Endothelial cell of umbilical vein (primary cell): ENCODE measurements around the gene FMN1. TPM values are rescaled to one million over a fixed set of nuclear protein-coding genes. Genes with fewer than 3 reads are reported as not detected.

Experiments
- BruUV-seq: library from RNA; stranded (reverse); fragments of 400-500 nt; replicated peaks from 2 replicates; lab custom pipeline; 2021; lab: Mats Ljungman, UMichigan
- CTCF ChIA-PET: fragments of 300-600, 350-600 bp; sonication (Branson Sonifier 250); formaldehyde crosslinking; loops from one replicate; lab custom pipeline; 2021; ENCODE audit warnings: antibody characterized with exemption, inconsistent platforms; lab: Charles Lee
- POLR2A ChIA-PET: fragments of 300-600, 350-600 bp; sonication (Branson Sonifier 250); formaldehyde crosslinking; loops from one replicate; lab custom pipeline; 2021; ENCODE audit warnings: antibody characterized with exemption, inconsistent platforms; lab: Charles Lee
- DNase-seq: peaks from one replicate; pipeline ENCODE4 v3.0.0-alpha.2; 2011; ENCODE audit warnings: low read depth, low spot score
- FAIRE-seq: peaks from 2 replicates; lab custom pipeline; 2011; peaks lifted over from hg19 to GRCh38; lab: Jason Lieb, UNC
- H2AFZ ChIP-seq: 2 replicates; pipeline ENCODE4 v1.6.0; 2012; ENCODE audit warnings: low read depth, low read length, control low read depth, inconsistent platforms
- H3K27ac ChIP-seq: 2 replicates; pipeline ENCODE4 v1.5.1; 2011; ENCODE audit warnings: low read depth, mild to moderate bottlenecking, control low read depth, low read length, moderate library complexity; ENCODE audit not compliant: insufficient read depth
- H3K27me3 ChIP-seq, 2 experiments: 2 replicates each; pipeline versions ENCODE4 v1.6.0 to v1.6.1; 2011; ENCODE audit warnings: low read length in 2 of 2, mixed read lengths in 1 of 2; ENCODE audit not compliant: control insufficient read depth in 2 of 2, insufficient read depth in 2 of 2
- H3K36me3 ChIP-seq, 2 experiments: 2 replicates in 1 of 2; 3 replicates in 1 of 2; pipeline ENCODE4 v1.5.1; 2011; ENCODE audit warnings: low read length in 2 of 2, mild to moderate bottlenecking in 1 of 2, moderate library complexity in 1 of 2; ENCODE audit not compliant: control insufficient read depth in 2 of 2, insufficient read depth in 2 of 2; ENCODE audit errors: extremely low read depth in 1 of 2
- H3K4me1 ChIP-seq: 3 replicates; pipeline ENCODE4 v1.5.1; 2011; ENCODE audit warnings: mild to moderate bottlenecking, low read length; ENCODE audit not compliant: control insufficient read depth, insufficient read depth; ENCODE audit errors: extremely low read depth
- H3K4me2 ChIP-seq: 2 replicates; pipeline ENCODE4 v1.6.1; 2011; ENCODE audit warnings: low read length, control low read depth, mixed read lengths; ENCODE audit not compliant: insufficient read depth
- H3K4me3 ChIP-seq, 3 experiments: fragments of 200-600 bp in 1 of 3; sonication (generic), shearing (Covaris generic) in 1 of 3; replicated peaks in 1 of 3; 2 replicates each; pipeline ENCODE4 v1.5.1; 2011 to 2016; ENCODE audit warnings: control low read depth in 3 of 3, low read length in 3 of 3, mild to moderate bottlenecking in 2 of 3, inconsistent platforms in 1 of 3, low read depth in 1 of 3, moderate library complexity in 1 of 3; ENCODE audit not compliant: insufficient read depth in 1 of 3
- H3K79me2 ChIP-seq: 2 replicates; pipeline ENCODE4 v1.6.0; 2012; ENCODE audit warnings: low read length, inconsistent platforms; ENCODE audit not compliant: control insufficient read depth, insufficient read depth
- H3K9ac ChIP-seq: replicated peaks from 2 replicates; pipeline ENCODE3; 2011; ENCODE audit warnings: low read length, control low read depth; ENCODE audit not compliant: insufficient read depth; ENCODE audit errors: extremely low read depth
- H3K9me1 ChIP-seq: replicated peaks from 3 replicates; pipeline ENCODE4 v1.6.0; 2011; ENCODE audit warnings: mild to moderate bottlenecking, low read length; ENCODE audit not compliant: control insufficient read depth, insufficient read depth; ENCODE audit errors: extremely low read depth
- H3K9me3 ChIP-seq: replicated peaks from 2 replicates; pipeline ENCODE4 v1.5.1; 2012; ENCODE audit warnings: low read length, inconsistent platforms; ENCODE audit not compliant: control insufficient read depth, insufficient read depth
- H4K20me1 ChIP-seq: replicated peaks from 2 replicates; pipeline ENCODE3; 2011; ENCODE audit warnings: mild to moderate bottlenecking, low read length; ENCODE audit not compliant: control insufficient read depth, insufficient read depth; ENCODE audit errors: extremely low read depth
- EZH2 ChIP-seq: IDR thresholded peaks from 2 replicates; pipeline ENCODE4 v1.6.1; 2012; ENCODE audit warnings: borderline replicate concordance, low read depth, mild to moderate bottlenecking, moderate library complexity, low read length, inconsistent platforms; ENCODE audit not compliant: severe bottlenecking
- FOS ChIP-seq: IDR thresholded peaks from 2 replicates; pipeline ENCODE4 v1.6.1; 2011; ENCODE audit warnings: mild to moderate bottlenecking, low read length, moderate library complexity, borderline replicate concordance; ENCODE audit not compliant: insufficient read depth
- GATA2 ChIP-seq: IDR thresholded peaks from 2 replicates; pipeline ENCODE4 v1.7.0; 2011; ENCODE audit warnings: low read depth, mild to moderate bottlenecking, moderate library complexity, mixed read lengths, low read length; ENCODE audit not compliant: insufficient read length, insufficient read depth
- JUN ChIP-seq: IDR thresholded peaks from 2 replicates; pipeline ENCODE4 v1.6.1; 2011; ENCODE audit warnings: borderline replicate concordance, low read depth; ENCODE audit not compliant: insufficient read length, insufficient read depth
- MYC ChIP-seq: IDR thresholded peaks from one replicate; pipeline ENCODE4 v1.6.1; 2011; ENCODE audit warnings: mild to moderate bottlenecking, low read depth, low read length
- POLR2A ChIP-seq: IDR thresholded peaks from 2 replicates; pipeline ENCODE4 v1.6.1; 2012; ENCODE audit warnings: low read depth, mild to moderate bottlenecking, control low read depth, low read length
- POLR2AphosphoS5 ChIP-seq: IDR thresholded peaks from 2 replicates; pipeline ENCODE4 v1.6.1; 2012; ENCODE audit warnings: low read depth, mild to moderate bottlenecking, control low read depth, low read length, moderate library complexity; ENCODE audit not compliant: insufficient read depth
- dilution Hi-C: fragments of 300-500 bp; cut with MboI; formaldehyde crosslinking; loops from one replicate; pipeline ENCODE4 v1.15.0; 2019; ENCODE audit warnings: low sequenced_read_pairs; ENCODE audit not compliant: extremely low pct_ligation_motif_present
- intact Hi-C: fragments of 100-400 bp; cut with micrococcal nuclease; formaldehyde crosslinking; loops from one replicate; pipeline ENCODE4 v1.10.0; 2022
- polyA plus RNA-seq, 4 experiments: library from polyadenylated mRNA; depleted of rRNA in 3 of 4; stranded (reverse) in 3 of 4; unstranded in 1 of 4; fragments of >200 nt; gene quantifications; 2 replicates each; pipeline versions ENCODE4 v1.2.1 to v1.2.3, GENCODE V29; 2011 to 2012; ENCODE audit warnings: missing spikeins in 1 of 4
- total RNA-seq: library from RNA; stranded (reverse); gene quantifications from 2 replicates; pipeline ENCODE4 v1.2.3, GENCODE V29; 2021
- TF ChIP-seq, protein P1 (sequence below), 2 donors: IDR thresholded peaks; 1 replicate in 1 of 2; 2 replicates in 1 of 2; pipeline ENCODE4 v1.5.1; 2011; ENCODE audit warnings: low read length in 2 of 2, mild to moderate bottlenecking in 2 of 2, moderate library complexity in 2 of 2, control low read depth in 1 of 2, inconsistent platforms in 1 of 2, low read depth in 1 of 2; ENCODE audit not compliant: insufficient read depth in 1 of 2; ENCODE audit errors: extremely low read depth in 1 of 2
- TF ChIP-seq, protein P2 (sequence below): IDR thresholded peaks from 2 replicates; pipeline ENCODE4 v1.6.1; 2011; ENCODE audit not compliant: insufficient read depth, insufficient read length

The FMN1 gene
- total and polyA plus RNA-seq, 2 donors (not counting 3 experiments of a cell fraction or from before 2014, with no cell fraction given), result 0.01 to 0.29 TPM

DNA sequence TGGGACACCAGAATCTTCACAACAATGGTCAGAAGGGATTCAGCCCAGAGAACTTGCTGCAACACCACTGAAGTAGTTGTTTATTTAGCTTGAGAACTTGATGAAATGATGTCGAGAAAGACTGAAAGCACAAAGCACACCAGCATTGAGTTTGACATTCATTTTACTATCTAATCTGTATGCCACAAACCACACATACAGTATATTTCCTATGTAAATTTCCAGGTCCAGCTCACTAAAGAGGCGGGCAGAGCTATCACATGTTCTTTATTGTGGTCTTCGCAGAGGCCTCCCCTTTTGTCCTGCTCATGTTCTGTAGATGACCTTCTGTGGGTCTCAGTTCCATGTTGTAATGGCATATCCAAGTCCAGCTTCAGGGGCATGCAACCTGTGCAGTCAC, 10.4 kb upstream of the FMN1 start:
- Histone ChIP-seq H3K27ac (no peak overlapping the region), H3K9me3 (no peaks in the 10 kb centered on the region), H2AFZ (no peak overlapping the region), H3K4me1 (peaks cover 4% of the 10 kb centered on the region), H3K27me3 (peaks cover 3 to 5% of the 10 kb centered on the region in 2 experiments), H3K9me1 (no peaks in the 10 kb centered on the region), H3K9ac (no peak overlapping the region), H3K4me3 (no peak overlapping the region), H3K4me2 (no peak overlapping the region), H3K79me2 (no peaks in the 10 kb centered on the region), H4K20me1 (no peaks in the 10 kb centered on the region), H3K36me3 (no peaks in the 10 kb centered on the region)
- dilution Hi-C loops, result no loop called here
- FAIRE-seq (no peak), DNase-seq (no peak)
- intact Hi-C loops, result no loop called here
- ChIA-PET POLR2A (no interaction called here), CTCF (interaction anchor here (0.6 kb wide), 1 partner anchor 11 kb away, joined by 3 read pairs; no protein-coding TSS in a partner anchor)
- BruUV-seq, result no TSS peak
- TF ChIP-seq POLR2A (no peak), GATA2 (no peak), FOS (no peak)
- TF ChIP-seq, protein P1, sequence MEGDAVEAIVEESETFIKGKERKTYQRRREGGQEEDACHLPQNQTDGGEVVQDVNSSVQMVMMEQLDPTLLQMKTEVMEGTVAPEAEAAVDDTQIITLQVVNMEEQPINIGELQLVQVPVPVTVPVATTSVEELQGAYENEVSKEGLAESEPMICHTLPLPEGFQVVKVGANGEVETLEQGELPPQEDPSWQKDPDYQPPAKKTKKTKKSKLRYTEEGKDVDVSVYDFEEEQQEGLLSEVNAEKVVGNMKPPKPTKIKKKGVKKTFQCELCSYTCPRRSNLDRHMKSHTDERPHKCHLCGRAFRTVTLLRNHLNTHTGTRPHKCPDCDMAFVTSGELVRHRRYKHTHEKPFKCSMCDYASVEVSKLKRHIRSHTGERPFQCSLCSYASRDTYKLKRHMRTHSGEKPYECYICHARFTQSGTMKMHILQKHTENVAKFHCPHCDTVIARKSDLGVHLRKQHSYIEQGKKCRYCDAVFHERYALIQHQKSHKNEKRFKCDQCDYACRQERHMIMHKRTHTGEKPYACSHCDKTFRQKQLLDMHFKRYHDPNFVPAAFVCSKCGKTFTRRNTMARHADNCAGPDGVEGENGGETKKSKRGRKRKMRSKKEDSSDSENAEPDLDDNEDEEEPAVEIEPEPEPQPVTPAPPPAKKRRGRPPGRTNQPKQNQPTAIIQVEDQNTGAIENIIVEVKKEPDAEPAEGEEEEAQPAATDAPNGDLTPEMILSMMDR (IDR thresholded peaks at IDR 0.05; ENCODE audit: extremely low read depth in 1 of 2, insufficient read depth in 1 of 2, low read depth in 1 of 2, low read length in 2 of 2), result no peak

DNA sequence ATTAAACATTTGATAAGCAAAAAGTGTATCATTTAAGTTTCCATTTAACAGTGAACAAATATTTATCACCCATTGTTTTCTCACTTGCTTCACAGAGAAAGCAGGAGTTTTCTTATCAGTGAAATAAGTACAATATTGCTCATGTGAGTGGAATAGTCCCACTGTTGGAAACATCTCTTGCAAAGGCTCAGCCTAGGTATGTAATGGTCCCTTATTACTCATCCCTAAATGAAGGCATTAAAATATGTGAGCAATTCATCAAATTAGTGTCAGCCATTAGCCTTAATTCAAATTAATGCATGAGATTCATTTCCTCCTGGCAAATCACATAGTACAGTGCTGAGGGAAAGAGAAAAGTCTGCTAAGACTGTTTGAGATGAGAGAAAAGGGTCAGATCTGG, 9.6 kb upstream of the FMN1 start:
- POLR2A ChIA-PET, result no interaction called here
- TF ChIP-seq EZH2 (no peak), POLR2AphosphoS5 (no peak), GATA2 (no peak), MYC (no peak), JUN (no peak), FOS (no peak), POLR2A (no peak)
- TF ChIP-seq, protein P1 (IDR thresholded peaks at IDR 0.05; ENCODE audit: extremely low read depth in 1 of 2, insufficient read depth in 1 of 2, low read depth in 1 of 2, low read length in 2 of 2), result no peak
- TF ChIP-seq, protein P2, sequence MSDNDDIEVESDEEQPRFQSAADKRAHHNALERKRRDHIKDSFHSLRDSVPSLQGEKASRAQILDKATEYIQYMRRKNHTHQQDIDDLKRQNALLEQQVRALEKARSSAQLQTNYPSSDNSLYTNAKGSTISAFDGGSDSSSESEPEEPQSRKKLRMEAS, result no peak
- no peak overlapping the region for H3K27ac ChIP-seq
- FAIRE-seq (no peak), DNase-seq (no peak)
- no peak overlapping the region for H3K4me3 ChIP-seq
- no peaks in the 10 kb centered on the region for H3K9me3 ChIP-seq
- H3K36me3 ChIP-seq, result no peaks in the 10 kb centered on the region
- dilution Hi-C loops, result no loop called here
- intact Hi-C loops, result no loop called here
- no peaks in the 10 kb centered on the region for H3K79me2 ChIP-seq
- no peaks in the 10 kb centered on the region for H4K20me1 ChIP-seq
- H3K4me1 ChIP-seq, result peaks cover 4% of the 10 kb centered on the region
- CTCF ChIA-PET, result no interaction called here
- BruUV-seq, result no TSS peak
- H3K27me3 ChIP-seq, result peaks cover 5 to 6% of the 10 kb centered on the region in 2 experiments
- no peaks in the 10 kb centered on the region for H3K9me1 ChIP-seq
- H3K9ac ChIP-seq, result no peak overlapping the region
- no peak overlapping the region for H3K4me2 ChIP-seq
- H2AFZ ChIP-seq, result no peak overlapping the region
